HUES64 (cell line): ENCODE results near the gene TCERG1L. TPM values are rescaled to one million over a fixed set of nuclear protein-coding genes. Genes with fewer than 3 reads are reported as not detected.

Experiments
- H3K27ac ChIP-seq: 2 replicates; pipeline ENCODE4 v1.7.0; 2013; ENCODE audit warnings: low read depth, low read length, inconsistent platforms
- H3K27me3 ChIP-seq: 2 replicates; pipeline ENCODE4 v1.6.1; 2013; ENCODE audit warnings: mild to moderate bottlenecking, low read length; ENCODE audit not compliant: insufficient read depth
- H3K36me3 ChIP-seq: 2 replicates; pipeline ENCODE4 v1.6.1; 2013; ENCODE audit warnings: mild to moderate bottlenecking, low read length; ENCODE audit not compliant: insufficient read depth
- H3K4me1 ChIP-seq: 2 replicates; pipeline ENCODE4 v1.6.1; 2013; ENCODE audit warnings: mild to moderate bottlenecking, low read length, moderate library complexity; ENCODE audit not compliant: insufficient read depth
- H3K4me3 ChIP-seq: 2 replicates; pipeline ENCODE4 v1.5.1; 2013; ENCODE audit warnings: mild to moderate bottlenecking, low read length, moderate library complexity
- H3K9ac ChIP-seq: 2 replicates; pipeline ENCODE4 v1.6.1; 2013; ENCODE audit warnings: mild to moderate bottlenecking, low read depth, low read length
- H3K9me3 ChIP-seq: 2 replicates; pipeline ENCODE4 v1.6.1; 2013; ENCODE audit warnings: low read depth, low read length; ENCODE audit not compliant: insufficient read depth
- WGBS: fragments of 150-250, 120-280 bp; methylation state at CpG from one replicate; pipeline ENCODE4 v1.1.7; 2013; ENCODE audit warnings: missing lambda C conversion rate; 5-methylcytosine and 5-hydroxymethylcytosine counted together
- polyA plus RNA-seq, 2 experiments: library from polyadenylated mRNA; stranded (reverse); fragments of 50-300 nt; gene quantifications; one replicate each; pipeline ENCODE4 v1.2.3, GENCODE V29; 2013

The TCERG1L gene
- 4.0 TPM for polyA plus RNA-seq (2013, experiment 1 of 2)
- 4.6 TPM for polyA plus RNA-seq (2013, experiment 2 of 2)

DNA sequence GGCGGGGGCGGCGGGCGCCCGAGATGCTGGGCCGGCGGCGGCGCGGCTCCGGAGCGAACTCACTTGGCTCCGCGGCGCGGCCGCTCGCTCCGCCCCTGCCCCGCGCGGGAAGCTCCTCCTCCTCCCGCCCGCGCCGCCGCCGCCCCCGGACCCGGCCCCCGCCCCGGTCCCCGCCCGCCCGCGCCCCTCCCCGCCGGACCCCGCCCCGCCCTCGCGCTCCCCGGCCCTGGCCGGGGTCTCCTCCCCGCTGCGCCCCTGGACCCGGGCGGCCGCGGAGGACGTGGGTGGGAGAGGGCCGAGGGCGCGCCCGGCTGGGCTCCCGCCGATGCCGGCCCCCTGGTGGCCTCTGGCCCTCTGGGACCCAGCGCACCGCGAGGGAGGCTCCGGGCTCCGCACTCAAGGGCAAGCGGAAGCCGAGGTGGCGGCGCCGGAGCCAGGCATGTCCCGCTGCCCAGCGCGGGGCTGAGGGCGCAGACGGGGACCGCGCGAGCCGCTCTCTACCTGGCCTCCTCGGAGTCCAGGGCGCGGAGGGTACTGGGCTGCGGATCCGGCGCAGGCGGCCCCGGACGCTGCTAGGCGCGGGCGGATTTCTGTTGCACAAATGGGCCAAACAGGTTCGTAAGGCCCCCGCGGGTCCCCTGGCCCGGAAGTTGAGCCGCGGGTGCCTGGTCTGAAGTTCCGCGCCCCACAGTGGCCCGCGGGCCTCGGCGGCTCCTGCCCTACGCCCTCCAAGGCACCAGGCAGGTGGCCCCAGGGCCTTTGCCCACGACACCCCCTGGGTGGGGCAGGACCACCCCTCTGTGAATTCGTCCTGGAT is at the start of gene TCERG1L:
TCERG1L (minus strand) TSS at position 61 of the 817 bp plus-strand sequence. CDS start 86 bp downstream, outside the sequence.
- Histone ChIP-seq H3K36me3 (0 out of 2 replicates have a peak, but pooled peaks cover 2% of the 10 kb centered on the region), H3K27ac (no peak within 1 kb of the TSS; the same call in 1 of the 2 replicates), H3K9ac (peak within 1 kb of the TSS; percentile 55), H3K9me3 (no peaks in the 10 kb centered on the region), H3K27me3 (peaks cover 32% of the 10 kb centered on the region), H3K4me1 (peaks cover 8% of the 10 kb centered on the region; the same call in 1 of the 2 replicates), H3K4me3 (peak within 1 kb of the TSS; percentile 60)
- WGBS: under 1% methylated on average over 100 of the region's 104 CpGs

GRCh38 chr10:131358741-131359442 is 47.4 kb upstream of the TCERG1L start:
- Histone ChIP-seq H3K9ac (no peak overlapping the region), H3K4me3 (no peak overlapping the region), H3K9me3 (no peaks in the 10 kb centered on the region), H3K4me1 (no peaks in the 10 kb centered on the region), H3K36me3 (no peaks in the 10 kb centered on the region), H3K27me3 (no peaks in the 10 kb centered on the region), H3K27ac (no peak overlapping the region)
- WGBS: 90% methylated on average over 13 of the region's 13 CpGs

DNA sequence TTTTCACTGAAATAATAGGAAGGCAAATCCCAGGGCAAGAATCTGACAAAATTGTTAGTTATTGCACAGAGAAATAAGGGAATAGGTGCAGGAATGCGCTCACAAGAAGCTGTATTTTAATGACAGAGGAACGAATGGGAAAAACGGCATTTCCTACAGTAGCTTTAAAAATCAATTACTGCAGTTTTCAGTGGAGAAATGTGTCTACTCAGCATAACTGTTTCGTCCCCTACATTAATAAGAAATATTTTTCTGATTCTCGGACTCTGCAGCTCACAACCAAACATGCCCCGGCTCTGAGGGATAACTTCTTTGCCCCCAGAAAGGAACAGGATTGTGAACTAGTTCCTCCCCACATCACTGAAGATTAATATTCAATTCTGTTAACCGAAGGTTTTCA is 44.9 kb upstream of the TCERG1L start:
- 91% methylated on average over 7 of the region's 7 CpGs for WGBS
- Histone ChIP-seq H3K36me3 (no peaks in the 10 kb centered on the region), H3K4me3 (no peak overlapping the region), H3K27me3 (no peaks in the 10 kb centered on the region), H3K4me1 (no peaks in the 10 kb centered on the region), H3K9me3 (no peaks in the 10 kb centered on the region), H3K9ac (no peak overlapping the region), H3K27ac (no peak overlapping the region)

GRCh38 chr10:131355881-131356280 is 44.4 kb upstream of the TCERG1L start:
- Histone ChIP-seq H3K27me3 (no peaks in the 10 kb centered on the region), H3K4me1 (no peaks in the 10 kb centered on the region), H3K27ac (no peak overlapping the region), H3K36me3 (no peaks in the 10 kb centered on the region), H3K4me3 (no peak overlapping the region), H3K9me3 (no peaks in the 10 kb centered on the region), H3K9ac (no peak overlapping the region)
- 95% methylated on average over 4 of the region's 4 CpGs for WGBS

- Histone ChIP-seq H3K27ac (no peak overlapping the region), H3K4me3 (no peak overlapping the region), H3K36me3 (no peaks in the 10 kb centered on the region), H3K27me3 (no peaks in the 10 kb centered on the region), H3K9me3 (no peaks in the 10 kb centered on the region), H3K4me1 (peaks cover 7% of the 10 kb centered on the region), H3K9ac (no peak overlapping the region)
- WGBS: 92% methylated on average over 8 of the region's 8 CpGs
Observed at GRCh38 chr10:131355056-131355455, 43.5 kb upstream of the TCERG1L start.

DNA sequence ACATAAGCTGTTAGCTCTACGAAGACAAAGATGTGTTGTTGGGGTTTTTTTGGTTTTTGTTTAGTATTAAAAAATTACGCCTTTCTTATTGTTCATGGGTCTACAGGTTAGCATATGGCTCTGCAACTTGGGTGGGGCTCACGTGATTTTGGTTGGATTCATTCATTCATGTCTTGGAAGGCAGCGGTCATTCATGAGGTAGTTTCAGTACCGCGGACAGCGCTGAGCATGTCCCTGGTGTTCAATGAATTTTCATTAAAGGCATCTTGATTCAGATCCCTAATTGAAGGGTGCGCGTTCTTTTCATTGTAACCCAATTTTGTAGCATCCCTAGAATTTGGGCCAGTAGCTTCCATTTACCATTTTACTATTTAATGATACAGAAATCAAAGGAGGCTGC is 42.9 kb upstream of the TCERG1L start:
- Histone ChIP-seq H3K4me1 (peaks cover 8% of the 10 kb centered on the region), H3K36me3 (no peaks in the 10 kb centered on the region), H3K27me3 (no peaks in the 10 kb centered on the region), H3K9ac (no peak overlapping the region), H3K4me3 (no peak overlapping the region), H3K9me3 (no peaks in the 10 kb centered on the region), H3K27ac (no peak overlapping the region)
- 62% methylated on average over 9 of the region's 9 CpGs for WGBS

DNA sequence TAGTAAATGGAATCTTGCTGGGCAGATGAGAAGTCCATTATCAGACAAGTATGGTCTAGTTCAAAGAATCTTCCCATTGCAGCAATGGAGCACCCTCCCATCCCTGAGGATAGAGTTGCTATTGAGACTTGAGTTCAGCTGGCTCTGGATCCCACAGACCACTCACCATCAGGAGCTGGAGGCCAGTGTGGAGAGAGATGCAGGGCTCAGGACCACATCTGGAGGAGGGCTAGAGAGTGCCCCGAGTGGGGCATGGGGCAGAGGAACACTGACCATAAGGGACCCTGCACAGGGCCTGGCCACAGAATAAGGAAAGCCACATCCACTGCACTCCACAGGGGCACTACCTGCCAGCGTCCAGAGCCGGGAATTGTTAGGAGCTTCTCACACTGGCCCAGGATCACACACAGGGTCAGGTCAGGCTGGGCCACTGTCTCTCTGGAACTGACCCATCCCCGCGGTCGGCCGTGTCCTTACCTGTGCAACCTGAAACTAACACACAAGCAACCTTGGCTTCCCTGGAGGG is 41.3 kb upstream of the TCERG1L start:
- no peak overlapping the region for H3K4me3 ChIP-seq
- WGBS: 92% methylated on average over 7 of the region's 7 CpGs
- no peaks in the 10 kb centered on the region for H3K36me3 ChIP-seq

DNA sequence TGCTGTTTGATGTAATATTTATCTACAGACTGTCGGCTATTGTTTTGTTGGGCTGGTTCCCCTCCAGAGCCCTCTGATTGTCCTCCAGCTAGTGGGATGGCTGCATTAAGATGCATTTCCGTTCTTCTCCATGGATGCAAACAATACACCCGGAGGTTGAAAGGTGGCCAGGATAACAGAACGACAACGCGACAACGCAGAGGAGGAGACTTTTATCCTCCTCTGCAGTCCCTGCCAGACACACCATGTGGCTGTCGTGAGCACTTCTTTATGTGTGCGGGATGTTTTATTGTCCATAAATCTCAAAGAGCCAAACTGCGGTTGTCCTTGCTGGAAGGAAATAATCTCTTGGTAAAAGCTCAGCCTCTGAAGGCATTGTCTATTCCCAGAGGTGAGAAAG is 39.1 kb upstream of the TCERG1L start:
- whole genome bisulfite sequencing: 66% methylated on average over 10 of the region's 10 CpGs
- H3K27me3 ChIP-seq: no peaks in the 10 kb centered on the region
- no peak overlapping the region for H3K9ac ChIP-seq
- no peaks in the 10 kb centered on the region for H3K9me3 ChIP-seq
- no peak overlapping the region for H3K4me3 ChIP-seq
- H3K27ac ChIP-seq: no peak overlapping the region
- no peaks in the 10 kb centered on the region for H3K36me3 ChIP-seq
- H3K4me1 ChIP-seq: peaks cover 8% of the 10 kb centered on the region

More for the DNA sequence above, 41.3 kb upstream of the TCERG1L start:
- Histone ChIP-seq H3K9ac (no peak overlapping the region), H3K9me3 (no peaks in the 10 kb centered on the region), H3K4me1 (peaks cover 8% of the 10 kb centered on the region), H3K27me3 (no peaks in the 10 kb centered on the region), H3K27ac (no peak overlapping the region)

DNA sequence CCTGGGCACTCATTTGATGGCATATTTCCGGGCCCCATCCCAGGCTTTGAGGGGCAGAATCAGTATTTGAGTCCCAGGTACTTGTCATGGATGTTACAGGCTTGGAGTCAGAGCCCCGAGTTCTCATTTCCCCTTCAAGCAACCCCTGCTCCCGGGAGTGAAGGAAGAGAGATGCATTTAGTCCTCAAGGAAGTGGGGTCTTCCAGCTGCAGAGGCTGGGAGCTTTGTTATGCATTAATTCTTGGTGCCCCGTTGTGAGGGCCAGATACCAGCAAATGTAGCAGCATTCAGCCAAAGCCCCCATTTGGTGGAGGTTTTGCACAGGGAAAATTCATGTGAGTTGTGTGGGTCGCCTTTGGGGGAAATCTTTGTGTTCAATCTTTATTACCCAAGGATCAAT is 38.7 kb upstream of the TCERG1L start:
- H3K27ac ChIP-seq: no peak overlapping the region
- H3K4me3 ChIP-seq: no peak overlapping the region
- no peak overlapping the region for H3K9ac ChIP-seq
- H3K27me3 ChIP-seq: no peaks in the 10 kb centered on the region
- 55% methylated on average over 5 of the region's 5 CpGs for WGBS
- no peaks in the 10 kb centered on the region for H3K9me3 ChIP-seq
- H3K36me3 ChIP-seq: no peaks in the 10 kb centered on the region
- H3K4me1 ChIP-seq: peaks cover 8% of the 10 kb centered on the region

DNA sequence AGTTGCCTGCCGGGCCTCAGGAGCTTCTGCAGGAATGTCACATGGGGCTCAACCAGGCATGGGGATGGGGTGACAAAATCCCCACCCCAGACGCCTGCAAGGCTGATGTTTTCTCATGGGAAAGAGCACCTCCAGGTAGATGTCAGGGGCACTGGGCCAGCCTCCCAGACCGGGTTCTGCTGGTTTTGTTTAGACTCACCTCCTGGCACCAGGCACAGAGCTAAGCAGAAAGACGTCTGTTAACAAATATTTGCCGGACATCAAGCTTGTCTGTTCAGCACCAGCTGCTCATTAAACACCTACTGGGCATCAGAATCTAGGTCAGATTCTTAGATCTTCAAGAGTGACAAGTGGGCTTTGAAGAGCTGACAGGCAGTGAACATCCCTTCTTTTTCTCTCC is 34.9 kb upstream of the TCERG1L start:
- 75% methylated on average over 5 of the region's 5 CpGs for WGBS
- H3K27me3 ChIP-seq: no peaks in the 10 kb centered on the region

GRCh38 chr10:131345691-131346090 is 34.2 kb upstream of the TCERG1L start:
- Histone ChIP-seq H3K9me3 (no peaks in the 10 kb centered on the region), H3K9ac (no peak overlapping the region), H3K27me3 (no peaks in the 10 kb centered on the region), H3K4me1 (peaks cover 7% of the 10 kb centered on the region), H3K4me3 (no peak overlapping the region), H3K36me3 (no peaks in the 10 kb centered on the region), H3K27ac (no peak overlapping the region)
- 90% methylated on average over 11 of the region's 11 CpGs for WGBS

More for the DNA sequence above, 34.9 kb upstream of the TCERG1L start:
- Histone ChIP-seq H3K9me3 (no peaks in the 10 kb centered on the region), H3K4me3 (no peak overlapping the region), H3K36me3 (no peaks in the 10 kb centered on the region), H3K27ac (no peak overlapping the region), H3K4me1 (peaks cover 8% of the 10 kb centered on the region), H3K9ac (no peak overlapping the region)
